Measurements from ENCODE around the gene KIF13A. TPM values are rescaled to one million over a fixed set of nuclear protein-coding genes. Genes with fewer than 3 reads are reported as not detected.

KIF13A gene
- total RNA-seq, 1 experiment from 2014 or later: 11.3 TPM

- DNase-seq: no peak
- Histone ChIP-seq H3K36me3 (no peaks in the 10 kb centered on the region), H3K9me3 (no peaks in the 10 kb centered on the region), H3K27me3 (no peaks in the 10 kb centered on the region), H3K4me3 (no peak overlapping the region)
Observed at GRCh38 chr6:17881085-17881858, 106.2 kb downstream of the KIF13A start.

- Histone ChIP-seq H3K36me3 (no peaks in the 10 kb centered on the region), H3K27me3 (no peaks in the 10 kb centered on the region), H3K9me3 (no peaks in the 10 kb centered on the region), H3K4me3 (no peak overlapping the region)
- no peak for DNase-seq
Observed at GRCh38 chr6:17879184-17879583, 108.3 kb downstream of the KIF13A start.

GRCh38 chr6:17878734-17879133, 108.7 kb downstream of the KIF13A start:
- no peak for DNase-seq
- H3K27me3 ChIP-seq: no peaks in the 10 kb centered on the region
- no peaks in the 10 kb centered on the region for H3K36me3 ChIP-seq
- H3K9me3 ChIP-seq: no peaks in the 10 kb centered on the region
- H3K4me3 ChIP-seq: no peak overlapping the region

- no peaks in the 10 kb centered on the region for H3K27me3 ChIP-seq
- no peaks in the 10 kb centered on the region for H3K9me3 ChIP-seq
- DNase-seq: no peak
- H3K36me3 ChIP-seq: no peaks in the 10 kb centered on the region
- no peak overlapping the region for H3K4me3 ChIP-seq
Observed at GRCh38 chr6:17877895-17878440, 109.5 kb downstream of the KIF13A start.

- no peaks in the 10 kb centered on the region for H3K36me3 ChIP-seq
- DNase-seq: peak; percentile 61
- H3K4me3 ChIP-seq: no peak overlapping the region
- no peaks in the 10 kb centered on the region for H3K9me3 ChIP-seq
- no peaks in the 10 kb centered on the region for H3K27me3 ChIP-seq
Observed at GRCh38 chr6:17877196-17877894, 110.1 kb downstream of the KIF13A start.

- H3K4me3 ChIP-seq: no peak overlapping the region
- H3K27me3 ChIP-seq: no peaks in the 10 kb centered on the region
- H3K36me3 ChIP-seq: no peaks in the 10 kb centered on the region
- no peaks in the 10 kb centered on the region for H3K9me3 ChIP-seq
- no peak for DNase-seq
Observed at GRCh38 chr6:17874753-17875152, 112.7 kb downstream of the KIF13A start.

- Histone ChIP-seq H3K4me3 (no peak overlapping the region), H3K36me3 (no peaks in the 10 kb centered on the region), H3K27me3 (no peaks in the 10 kb centered on the region), H3K9me3 (no peaks in the 10 kb centered on the region)
- DNase-seq: no peak
Observed at GRCh38 chr6:17872908-17873307, 114.5 kb downstream of the KIF13A start.

GRCh38 chr6:17871836-17872235, 115.6 kb downstream of the KIF13A start:
- no peak overlapping the region for H3K4me3 ChIP-seq
- H3K9me3 ChIP-seq: no peaks in the 10 kb centered on the region
- no peak for DNase-seq
- no peaks in the 10 kb centered on the region for H3K27me3 ChIP-seq
- H3K36me3 ChIP-seq: no peaks in the 10 kb centered on the region

GRCh38 chr6:17871189-17871519, 116.3 kb downstream of the KIF13A start:
- Histone ChIP-seq H3K27me3 (no peaks in the 10 kb centered on the region), H3K4me3 (no peak overlapping the region), H3K9me3 (no peaks in the 10 kb centered on the region), H3K36me3 (no peaks in the 10 kb centered on the region)
- DNase-seq: no peak

- DNase-seq: no peak
- no peaks in the 10 kb centered on the region for H3K9me3 ChIP-seq
- H3K36me3 ChIP-seq: no peaks in the 10 kb centered on the region
- H3K27me3 ChIP-seq: no peaks in the 10 kb centered on the region
- no peak overlapping the region for H3K4me3 ChIP-seq
Observed at GRCh38 chr6:17870300-17871188, 116.9 kb downstream of the KIF13A start.

- Histone ChIP-seq H3K4me3 (no peak overlapping the region), H3K36me3 (no peaks in the 10 kb centered on the region), H3K27me3 (no peaks in the 10 kb centered on the region), H3K9me3 (no peaks in the 10 kb centered on the region)
- DNase-seq: no peak
Observed at GRCh38 chr6:17869753-17870050, 117.7 kb downstream of the KIF13A start.

- H3K9me3 ChIP-seq: no peaks in the 10 kb centered on the region
- H3K4me3 ChIP-seq: no peak overlapping the region
- no peaks in the 10 kb centered on the region for H3K27me3 ChIP-seq
- peak; percentile 20 for DNase-seq
- no peaks in the 10 kb centered on the region for H3K36me3 ChIP-seq
Observed at GRCh38 chr6:17869010-17869752, 118.3 kb downstream of the KIF13A start.

- no peak overlapping the region for H3K4me3 ChIP-seq
- no peaks in the 10 kb centered on the region for H3K36me3 ChIP-seq
- peak; percentile 18 for DNase-seq
- H3K27me3 ChIP-seq: no peaks in the 10 kb centered on the region
- H3K9me3 ChIP-seq: no peaks in the 10 kb centered on the region
Observed at GRCh38 chr6:17867880-17868279, 119.6 kb downstream of the KIF13A start.

GRCh38 chr6:17866876-17867444, 120.5 kb downstream of the KIF13A start:
- no peak for DNase-seq
- no peaks in the 10 kb centered on the region for H3K9me3 ChIP-seq

GRCh38 chr6:17865798-17866725, 121.4 kb downstream of the KIF13A start:
- Histone ChIP-seq H3K27me3 (no peaks in the 10 kb centered on the region), H3K9me3 (no peaks in the 10 kb centered on the region), H3K36me3 (no peaks in the 10 kb centered on the region; the same call in 1 of the 2 replicates), H3K4me3 (no peak overlapping the region)
- DNase-seq: peak; percentile 91

More at GRCh38 chr6:17866876-17867444, 120.5 kb downstream of the KIF13A start:
- Histone ChIP-seq H3K4me3 (no peak overlapping the region), H3K27me3 (no peaks in the 10 kb centered on the region), H3K36me3 (no peaks in the 10 kb centered on the region; the same call in 1 of the 2 replicates)

All from MG63 (cell line).